OCI-LY1 (cell line): ENCODE data around the gene TXNDC16.
A peak's percentile ranks its signal among the peaks of the same experiment; 100 is the strongest.

Experiments used
- H2AFZ ChIP-seq: fragments of 200-600 bp; sonication (generic), shearing (Covaris generic); 2 replicates; pipeline ENCODE4 v1.6.0; 2014; ENCODE audit warnings: antibody characterized with exemption, mild to moderate bottlenecking, low read length
- H3F3A ChIP-seq: fragments of 200-600 bp; sonication (generic), shearing (Covaris generic); 2 replicates; pipeline ENCODE4 v1.6.0; 2014; ENCODE audit warnings: mild to moderate bottlenecking, antibody characterized with exemption, low read length, moderate library complexity; ENCODE audit not compliant: insufficient read depth
- H3K27ac ChIP-seq: fragments of 200-600 bp; sonication (generic); 2 replicates; pipeline ENCODE4 v1.5.1; 2014; ENCODE audit warnings: low read length, mixed run types, mild to moderate bottlenecking, low read depth; ENCODE audit not compliant: poor library complexity, severe bottlenecking
- H3K27me3 ChIP-seq: fragments of 200-600 bp; sonication (generic); 2 replicates; pipeline ENCODE4 v1.6.0; 2014; ENCODE audit warnings: antibody characterized with exemption, mild to moderate bottlenecking, low read length, moderate library complexity; ENCODE audit not compliant: insufficient read depth
- H3K36me3 ChIP-seq: fragments of 200-600 bp; sonication (generic); 2 replicates; pipeline ENCODE4 v1.6.1; 2014; ENCODE audit warnings: mild to moderate bottlenecking, antibody characterized with exemption, low read length, moderate library complexity, mixed read lengths; ENCODE audit not compliant: insufficient read depth
- H3K4me1 ChIP-seq: fragments of 200-600 bp; sonication (generic); 2 replicates; pipeline ENCODE4 v1.5.1; 2014; ENCODE audit warnings: mild to moderate bottlenecking, low read length, moderate library complexity; ENCODE audit not compliant: insufficient read depth, severe bottlenecking
- H3K4me2 ChIP-seq: fragments of 200-600 bp; sonication (generic), shearing (Covaris generic); 2 replicates; pipeline ENCODE4 v1.6.1; 2014; ENCODE audit warnings: low read length
- H3K4me3 ChIP-seq: fragments of 200-600 bp; sonication (generic); 2 replicates; pipeline ENCODE4 v1.5.1; 2014; ENCODE audit warnings: low read length, low read depth, mild to moderate bottlenecking, mixed read lengths; ENCODE audit not compliant: poor library complexity, severe bottlenecking
- H3K79me2 ChIP-seq: fragments of 200-600 bp; shearing (Covaris generic); 2 replicates; pipeline ENCODE4 v1.6.1; 2016; ENCODE audit warnings: mixed run types, low read length, mixed read lengths; ENCODE audit not compliant: insufficient read depth
- H3K9ac ChIP-seq: fragments of 200-600 bp; sonication (generic), shearing (Covaris generic); 2 replicates; pipeline ENCODE4 v1.6.1; 2014; ENCODE audit warnings: mild to moderate bottlenecking, low read length, mixed read lengths
- H3K9me2 ChIP-seq: fragments of 200-600 bp; sonication (generic), shearing (Covaris generic); 2 replicates; pipeline ENCODE4 v1.6.1; 2014; ENCODE audit warnings: low read depth, mild to moderate bottlenecking, low read length, mixed read lengths
- H3K9me3 ChIP-seq: fragments of 200-600 bp; shearing (Covaris generic); 2 replicates; pipeline ENCODE4 v1.6.1; 2014; ENCODE audit warnings: low read length, mixed read lengths
- H4K20me1 ChIP-seq: fragments of 200-600 bp; sonication (generic), shearing (Covaris generic); 2 replicates; pipeline ENCODE4 v1.6.0; 2016; ENCODE audit warnings: mild to moderate bottlenecking, low read length; ENCODE audit not compliant: insufficient read depth
- CTCF ChIP-seq: fragments of 200-600 bp; sonication (generic), shearing (Covaris generic); IDR thresholded peaks from 2 replicates; pipeline ENCODE4 v1.5.1; 2017; ENCODE audit warnings: mild to moderate bottlenecking, antibody characterized with exemption, low read length, moderate library complexity, mixed read lengths
- EZH2 ChIP-seq: fragments of 200-600 bp; sonication (generic), shearing (Covaris generic); IDR thresholded peaks from 2 replicates; pipeline ENCODE4 v1.8.0; 2017; ENCODE audit warnings: borderline replicate concordance, mixed run types, mild to moderate bottlenecking, antibody characterized with exemption, low read length, moderate library complexity, mixed read lengths

Gene TXNDC16

GRCh38 chr14:52536269-52536668 is 16.0 kb downstream of the TXNDC16 start:
- no peak overlapping the region for H2AFZ ChIP-seq
- H3K4me3 ChIP-seq: no peak overlapping the region
- H3F3A ChIP-seq: no peaks in the 10 kb centered on the region
- H3K36me3 ChIP-seq: peaks cover 88% of the 10 kb centered on the region
- H4K20me1 ChIP-seq: no peaks in the 10 kb centered on the region
- no peaks in the 10 kb centered on the region for H3K9me2 ChIP-seq
- H3K4me2 ChIP-seq: no peak overlapping the region
- H3K27me3 ChIP-seq: no peaks in the 10 kb centered on the region
- no peaks in the 10 kb centered on the region for H3K4me1 ChIP-seq
- TF ChIP-seq EZH2 (no peak), CTCF (no peak)
- H3K27ac ChIP-seq: no peak overlapping the region
- no peaks in the 10 kb centered on the region for H3K9me3 ChIP-seq
- no peak overlapping the region for H3K9ac ChIP-seq
- H3K79me2 ChIP-seq: no peaks in the 10 kb centered on the region

- H2AFZ ChIP-seq: no peak overlapping the region
- no peaks in the 10 kb centered on the region for H3K9me2 ChIP-seq
- no peak for TF ChIP-seq EZH2
- TF ChIP-seq CTCF: no peak
- H3K4me1 ChIP-seq: no peaks in the 10 kb centered on the region
- H3K4me2 ChIP-seq: no peak overlapping the region
- no peaks in the 10 kb centered on the region for H3K27me3 ChIP-seq
- no peak overlapping the region for H3K9ac ChIP-seq
- H3K36me3 ChIP-seq: peaks cover 70% of the 10 kb centered on the region
- H3K27ac ChIP-seq: no peak overlapping the region
- no peaks in the 10 kb centered on the region for H3K79me2 ChIP-seq
- no peak overlapping the region for H3K4me3 ChIP-seq
- no peaks in the 10 kb centered on the region for H3K9me3 ChIP-seq
- peaks cover 4% of the 10 kb centered on the region; the same call in 1 of the 2 replicates for H3F3A ChIP-seq
- no peaks in the 10 kb centered on the region for H4K20me1 ChIP-seq
These were observed 20.8 kb downstream of the TXNDC16 start for GRCh38 chr14:52531481-52531880.

- no peak overlapping the region for H3K4me2 ChIP-seq
- H3K4me1 ChIP-seq: no peaks in the 10 kb centered on the region
- H3K27ac ChIP-seq: no peak overlapping the region
- H3K4me3 ChIP-seq: no peak overlapping the region
- no peak overlapping the region for H3K9ac ChIP-seq
- peaks cover 38% of the 10 kb centered on the region for H3K36me3 ChIP-seq
- H3F3A ChIP-seq: peaks cover 4% of the 10 kb centered on the region; the same call in 1 of the 2 replicates
- H3K9me3 ChIP-seq: no peaks in the 10 kb centered on the region
- H4K20me1 ChIP-seq: no peaks in the 10 kb centered on the region
- H3K79me2 ChIP-seq: no peaks in the 10 kb centered on the region
- H3K9me2 ChIP-seq: no peaks in the 10 kb centered on the region
- peak; percentile 14; the same call in 1 of the 2 replicates for TF ChIP-seq CTCF
- no peak for TF ChIP-seq EZH2
- no peak overlapping the region for H2AFZ ChIP-seq
- H3K27me3 ChIP-seq: no peaks in the 10 kb centered on the region
These were observed 25.3 kb downstream of the TXNDC16 start for GRCh38 chr14:52527052-52527451.
